OCI-LY7 (cell line): ENCODE measurements around the gene TBC1D4. TPM values are rescaled to one million over a fixed set of nuclear protein-coding genes. Genes with fewer than 3 reads are reported as not detected.

Experiments
- BruUV-seq: library from RNA; stranded (reverse); fragments of 400-500 nt; replicated peaks from 2 replicates; lab custom pipeline; 2021; lab: Mats Ljungman, UMichigan
- CTCF ChIA-PET: fragments of 300-600 bp; sonication (Branson Sonifier 250); formaldehyde crosslinking; loops from one replicate; lab custom pipeline; 2022; ENCODE audit warnings: antibody characterized with exemption; ENCODE audit not compliant: unreplicated experiment; lab: Charles Lee
- POLR2A ChIA-PET: fragments of 300-600 bp; sonication (Branson Sonifier 250); formaldehyde crosslinking; loops from one replicate; lab custom pipeline; 2022; ENCODE audit warnings: antibody characterized with exemption; lab: Charles Lee
- DNase-seq: peaks from one replicate; pipeline ENCODE4 v3.0.0-alpha.2; 2015; ENCODE audit warnings: low spot score
- H2AFZ ChIP-seq: fragments of 200-600 bp; sonication (generic), shearing (Covaris generic); 2 replicates; pipeline ENCODE4 v1.6.1; 2014; ENCODE audit warnings: mild to moderate bottlenecking, antibody characterized with exemption, low read length, moderate library complexity
- H3K27ac ChIP-seq: fragments of 200-600 bp; sonication (generic); 2 replicates; pipeline ENCODE4 v1.5.1; 2014; ENCODE audit warnings: mixed run types, low read depth, mild to moderate bottlenecking, moderate library complexity, low read length, inconsistent platforms; ENCODE audit not compliant: poor library complexity, severe bottlenecking
- H3K36me3 ChIP-seq: fragments of 200-600 bp; sonication (generic); 2 replicates; pipeline ENCODE4 v1.6.1; 2014; ENCODE audit warnings: mild to moderate bottlenecking, antibody characterized with exemption, low read length, moderate library complexity, mixed read lengths; ENCODE audit not compliant: insufficient read depth
- H3K4me1 ChIP-seq: fragments of 200-600 bp; sonication (generic); 2 replicates; pipeline ENCODE4 v1.5.1; 2014; ENCODE audit warnings: mild to moderate bottlenecking, low read length; ENCODE audit not compliant: insufficient read depth, poor library complexity, severe bottlenecking
- H3K4me2 ChIP-seq: fragments of 200-600 bp; sonication (generic); 2 replicates; pipeline ENCODE4 v1.6.1; 2014; ENCODE audit warnings: mild to moderate bottlenecking, low read length
- H3K4me3 ChIP-seq: fragments of 200-600 bp; sonication (generic); 2 replicates; pipeline ENCODE4 v1.5.1; 2014; ENCODE audit warnings: mild to moderate bottlenecking, low read depth, low read length; ENCODE audit not compliant: poor library complexity, severe bottlenecking
- H3K79me2 ChIP-seq: fragments of 200-600 bp; sonication (generic); 2 replicates; pipeline ENCODE4 v1.6.1; 2016; ENCODE audit warnings: low read depth, mild to moderate bottlenecking, low read length, moderate library complexity, mixed read lengths; ENCODE audit not compliant: insufficient read depth
- H3K9me2 ChIP-seq: fragments of 200-600 bp; sonication (generic); 2 replicates; pipeline ENCODE4 v1.6.1; 2016; ENCODE audit warnings: mild to moderate bottlenecking, low read length, mixed read lengths; ENCODE audit not compliant: insufficient read depth
- H3K9me3 ChIP-seq: fragments of 200-600 bp; sonication (generic); 2 replicates; pipeline ENCODE4 v1.6.1; 2014; ENCODE audit warnings: mild to moderate bottlenecking, mixed run types, low read length, mixed read lengths
- H4K20me1 ChIP-seq: fragments of 200-600 bp; sonication (generic); 2 replicates; pipeline ENCODE4 v1.6.1; 2014; ENCODE audit warnings: mild to moderate bottlenecking, antibody characterized with exemption, low read length, moderate library complexity, mixed read lengths; ENCODE audit not compliant: insufficient read depth
- EZH2phosphoT487 ChIP-seq: fragments of 200-600 bp; sonication (generic); IDR thresholded peaks from 2 replicates; pipeline ENCODE4 v1.6.1; 2018; ENCODE audit warnings: low read depth, borderline replicate concordance, mild to moderate bottlenecking, mixed run types, antibody characterized with exemption, low read length, moderate library complexity, mixed read lengths
- intact Hi-C: fragments of 100-400 bp; cut with micrococcal nuclease; formaldehyde crosslinking; loops from one replicate; pipeline ENCODE4 v1.10.0; 2022; ENCODE audit not compliant: unreplicated experiment
- total RNA-seq, 2 experiments: library from RNA; depleted of rRNA in 1 of 2; stranded (reverse); fragments of >200 nt in 1 of 2; shearing (Covaris generic) in 1 of 2; gene quantifications; 2 replicates each; pipeline ENCODE4 v1.2.3, GENCODE V29; 2014 to 2022
- TF ChIP-seq, protein P1 (sequence below): fragments of 200-600 bp; sonication (generic); conservative IDR thresholded peaks from 2 replicates; pipeline ENCODE4 v1.5.1; 2014; ENCODE audit warnings: mild to moderate bottlenecking, antibody characterized with exemption, low read length, moderate library complexity, mixed read lengths

Gene TBC1D4
- total RNA-seq, 2 experiments from 2014 or later: 21.7 to 24.3 TPM

DNA sequence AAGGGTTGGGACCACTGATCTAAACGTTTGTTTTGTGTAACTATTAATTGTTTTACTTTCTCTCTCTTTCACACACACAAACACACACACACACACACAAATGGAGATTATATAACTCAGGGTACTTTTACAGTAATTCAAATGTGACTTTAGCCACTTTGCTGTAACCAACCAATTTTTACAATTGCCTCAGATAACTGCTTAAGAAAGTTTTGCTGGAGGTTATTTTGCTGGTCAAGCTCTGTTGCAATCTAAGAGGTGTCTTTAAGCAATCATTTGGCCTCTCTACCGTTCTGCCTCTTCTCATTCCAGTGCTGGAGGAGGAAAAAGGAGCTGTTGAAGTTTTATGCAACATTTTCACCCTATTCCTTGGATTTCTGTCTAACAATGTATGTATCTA, 63.0 kb downstream of the TBC1D4 start:
- CTCF ChIA-PET: no interaction called here
- H3K4me1 ChIP-seq: peaks cover 100% of the 10 kb centered on the region
- peak overlapping the region; percentile 56 for H3K4me2 ChIP-seq
- H3K9me3 ChIP-seq: no peaks in the 10 kb centered on the region
- H3K4me3 ChIP-seq: no peak overlapping the region
- BruUV-seq: no TSS peak
- TF ChIP-seq, protein P1, sequence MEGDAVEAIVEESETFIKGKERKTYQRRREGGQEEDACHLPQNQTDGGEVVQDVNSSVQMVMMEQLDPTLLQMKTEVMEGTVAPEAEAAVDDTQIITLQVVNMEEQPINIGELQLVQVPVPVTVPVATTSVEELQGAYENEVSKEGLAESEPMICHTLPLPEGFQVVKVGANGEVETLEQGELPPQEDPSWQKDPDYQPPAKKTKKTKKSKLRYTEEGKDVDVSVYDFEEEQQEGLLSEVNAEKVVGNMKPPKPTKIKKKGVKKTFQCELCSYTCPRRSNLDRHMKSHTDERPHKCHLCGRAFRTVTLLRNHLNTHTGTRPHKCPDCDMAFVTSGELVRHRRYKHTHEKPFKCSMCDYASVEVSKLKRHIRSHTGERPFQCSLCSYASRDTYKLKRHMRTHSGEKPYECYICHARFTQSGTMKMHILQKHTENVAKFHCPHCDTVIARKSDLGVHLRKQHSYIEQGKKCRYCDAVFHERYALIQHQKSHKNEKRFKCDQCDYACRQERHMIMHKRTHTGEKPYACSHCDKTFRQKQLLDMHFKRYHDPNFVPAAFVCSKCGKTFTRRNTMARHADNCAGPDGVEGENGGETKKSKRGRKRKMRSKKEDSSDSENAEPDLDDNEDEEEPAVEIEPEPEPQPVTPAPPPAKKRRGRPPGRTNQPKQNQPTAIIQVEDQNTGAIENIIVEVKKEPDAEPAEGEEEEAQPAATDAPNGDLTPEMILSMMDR: no peak
- TF ChIP-seq EZH2phosphoT487: no peak
- no peaks in the 10 kb centered on the region for H3K36me3 ChIP-seq
- H3K27ac ChIP-seq: peak overlapping the region; percentile 36
- no peaks in the 10 kb centered on the region for H3K9me2 ChIP-seq
- peak overlapping the region; percentile 32; the same call in 1 of the 2 replicates for H2AFZ ChIP-seq
- intact Hi-C loops: loop anchor here (5.0 kb wide), 1 partner anchor 128 kb away; the partner anchor contains the start of gene UCHL3
- DNase-seq: no peak
- peaks cover 70% of the 10 kb centered on the region; the same call in 1 of the 2 replicates for H3K79me2 ChIP-seq
- POLR2A ChIA-PET: interaction anchor here (1.0 to 1.7 kb wide), 3 partner anchors 14 to 41 kb away, joined by 3 to 8 read pairs (median 4); no protein-coding TSS in a partner anchor
- no peaks in the 10 kb centered on the region for H4K20me1 ChIP-seq

GRCh38 chr13:75418186-75418843, 63.7 kb downstream of the TBC1D4 start:
- H3K9me3 ChIP-seq: no peaks in the 10 kb centered on the region
- peak overlapping the region; percentile 32; the same call in 1 of the 2 replicates for H2AFZ ChIP-seq
- BruUV-seq: no TSS peak
- peak overlapping the region; percentile 56 for H3K4me2 ChIP-seq
- ChIA-PET CTCF (interaction anchor here (0.5 kb wide), 1 partner anchor 1031 kb away, joined by 3 read pairs; no protein-coding TSS in a partner anchor), POLR2A (interaction anchor here (0.6 to 1.7 kb wide), 5 partner anchors 9 to 1289 kb away, joined by 3 to 8 read pairs (median 3); no protein-coding TSS in a partner anchor)
- no peak for TF ChIP-seq EZH2phosphoT487
- TF ChIP-seq, protein P1: no peak
- intact Hi-C loops: loop anchor here (5.0 kb wide), 1 partner anchor 129 kb away; the partner anchor contains the start of gene UCHL3
- H4K20me1 ChIP-seq: no peaks in the 10 kb centered on the region
- peaks cover 69% of the 10 kb centered on the region; the same call in 1 of the 2 replicates for H3K79me2 ChIP-seq
- no peak overlapping the region for H3K4me3 ChIP-seq
- H3K4me1 ChIP-seq: peaks cover 100% of the 10 kb centered on the region
- H3K27ac ChIP-seq: peak overlapping the region; percentile 36
- H3K36me3 ChIP-seq: no peaks in the 10 kb centered on the region
- H3K9me2 ChIP-seq: no peaks in the 10 kb centered on the region
- DNase-seq: no peak
